H9 (cell line): Measurements from ENCODE around the gene PRKCA. TPM values are rescaled to one million over a fixed set of nuclear protein-coding genes. Genes with fewer than 3 reads are reported as not detected.

Experiments
- DNase-seq: peaks from one replicate; pipeline ENCODE4 v3.0.0-alpha.2; 2017
- H2AFZ ChIP-seq: one replicate; pipeline ENCODE4 v1.6.1; 2013; ENCODE audit warnings: mild to moderate bottlenecking, low read length, control low read depth, moderate library complexity
- H2AK5ac ChIP-seq: 2 replicates; pipeline ENCODE4 v1.6.1; 2013; ENCODE audit warnings: low read length, control low read depth, mixed read lengths; ENCODE audit not compliant: insufficient read length
- H2BK120ac ChIP-seq: one replicate; pipeline ENCODE4 v1.6.1; 2013; ENCODE audit warnings: low read depth, mild to moderate bottlenecking, low read length, control low read depth, inconsistent platforms; ENCODE audit not compliant: poor library complexity, severe bottlenecking
- H2BK12ac ChIP-seq: 2 replicates; pipeline ENCODE4 v1.6.1; 2013; ENCODE audit warnings: low read length, control low read depth, mixed read lengths, low read depth; ENCODE audit not compliant: insufficient read length
- H2BK15ac ChIP-seq: 2 replicates; pipeline ENCODE4 v1.6.1; 2013; ENCODE audit warnings: low read depth, low read length, control low read depth
- H2BK20ac ChIP-seq: one replicate; pipeline ENCODE4 v1.6.1; 2013; ENCODE audit warnings: low read depth, mild to moderate bottlenecking, low read length, control low read depth, inconsistent platforms; ENCODE audit not compliant: poor library complexity, severe bottlenecking
- H2BK5ac ChIP-seq: 2 replicates; pipeline ENCODE4 v1.6.1; 2013; ENCODE audit warnings: low read length, control low read depth, mixed read lengths; ENCODE audit not compliant: insufficient read length
- H3K14ac ChIP-seq: 2 replicates; pipeline ENCODE4 v1.6.1; 2013; ENCODE audit warnings: low read length, control low read depth; ENCODE audit not compliant: insufficient read depth
- H3K18ac ChIP-seq: 2 replicates; pipeline ENCODE4 v1.6.1; 2013; ENCODE audit warnings: low read depth, mild to moderate bottlenecking, mixed read lengths, low read length, control low read depth; ENCODE audit not compliant: insufficient read length
- H3K23ac ChIP-seq: 2 replicates; pipeline ENCODE4 v1.6.1; 2013; ENCODE audit warnings: low read length, control low read depth, mixed read lengths, low read depth; ENCODE audit not compliant: insufficient read length
- H3K23me2 ChIP-seq: 2 replicates; pipeline ENCODE4 v1.6.1; 2013; ENCODE audit warnings: low read depth, mild to moderate bottlenecking, mixed read lengths, low read length, control low read depth; ENCODE audit not compliant: insufficient read length, poor library complexity, severe bottlenecking
- H3K27ac ChIP-seq: 2 replicates; pipeline ENCODE4 v1.5.1; 2013; ENCODE audit warnings: low read length, control low read depth, mixed read lengths, low read depth; ENCODE audit not compliant: insufficient read length
- H3K27me3 ChIP-seq: 2 replicates; pipeline ENCODE4 v1.6.1; 2013; ENCODE audit warnings: low read length, control low read depth, inconsistent platforms; ENCODE audit not compliant: insufficient read depth
- H3K4ac ChIP-seq: 2 replicates; pipeline ENCODE4 v1.6.1; 2013; ENCODE audit warnings: low read depth, mild to moderate bottlenecking, control low read depth, inconsistent platforms, low read length, moderate library complexity
- H3K4me1 ChIP-seq: 2 replicates; pipeline ENCODE4 v1.6.1; 2013; ENCODE audit warnings: low read length, control low read depth, inconsistent platforms; ENCODE audit not compliant: insufficient read depth
- H3K4me2 ChIP-seq: 2 replicates; pipeline ENCODE4 v1.6.1; 2013; ENCODE audit warnings: low read length, control low read depth, mixed read lengths; ENCODE audit not compliant: insufficient read length, insufficient read depth
- H3K56ac ChIP-seq: 2 replicates; pipeline ENCODE4 v1.6.1; 2013; ENCODE audit warnings: low read depth, mild to moderate bottlenecking, mixed read lengths, low read length, control low read depth; ENCODE audit not compliant: insufficient read length
- H3K79me1 ChIP-seq: 2 replicates; pipeline ENCODE4 v1.6.1; 2013; ENCODE audit warnings: low read depth, mild to moderate bottlenecking, moderate library complexity, low read length, control low read depth, inconsistent platforms; ENCODE audit not compliant: insufficient read depth, poor library complexity, severe bottlenecking
- H3K79me2 ChIP-seq: 2 replicates; pipeline ENCODE4 v1.6.1; 2013; ENCODE audit warnings: low read length, control low read depth, inconsistent platforms; ENCODE audit not compliant: insufficient read depth
- H3K9ac ChIP-seq: 2 replicates; pipeline ENCODE4 v1.6.1; 2013; ENCODE audit warnings: low read length, control low read depth, mixed read lengths; ENCODE audit not compliant: insufficient read length; ENCODE audit errors: extremely low read depth
- H3K9me3 ChIP-seq: one replicate; pipeline ENCODE4 v1.6.1; 2013; ENCODE audit warnings: low read depth, low read length, inconsistent platforms; ENCODE audit not compliant: control insufficient read depth
- H3T11ph ChIP-seq: one replicate; pipeline ENCODE4 v1.6.1; 2013; ENCODE audit warnings: mild to moderate bottlenecking, low read length, control low read depth, inconsistent platforms
- H4K20me1 ChIP-seq: one replicate; pipeline ENCODE4 v1.6.1; 2013; ENCODE audit not compliant: control insufficient read depth, insufficient read length, insufficient read depth
- H4K5ac ChIP-seq: 2 replicates; pipeline ENCODE4 v1.6.1; 2013; ENCODE audit warnings: low read depth, mild to moderate bottlenecking, mixed read lengths, low read length, control low read depth; ENCODE audit not compliant: insufficient read length
- H4K8ac ChIP-seq: replicated peaks from 2 replicates; pipeline ENCODE4 v1.6.1; 2013; ENCODE audit warnings: low read length, control low read depth, mixed read lengths, low read depth; ENCODE audit not compliant: insufficient read length
- H4K91ac ChIP-seq: 2 replicates; pipeline ENCODE4 v1.6.1; 2013; ENCODE audit warnings: low read depth, mild to moderate bottlenecking, moderate library complexity, mixed read lengths, low read length, control low read depth; ENCODE audit not compliant: insufficient read length
- H3K27ac Mint-ChIP-seq, 3 experiments: 2 replicates in 2 of 3; 3 replicates in 1 of 3; pipeline ENCODE4 v1.8.0; 2020 to 2021; ENCODE audit warnings: mixed read lengths in 3 of 3, mild to moderate bottlenecking in 1 of 3, moderate library complexity in 1 of 3
- H3K27me3 Mint-ChIP-seq: 2 replicates; pipeline ENCODE4 v1.8.0; 2021; ENCODE audit warnings: low read depth, mild to moderate bottlenecking, moderate library complexity, mixed read lengths
- H3K36me3 Mint-ChIP-seq, 3 experiments: 2 replicates in 2 of 3; 3 replicates in 1 of 3; pipeline ENCODE4 v1.8.0; 2020 to 2021; ENCODE audit warnings: low read depth in 3 of 3, mixed read lengths in 3 of 3; ENCODE audit not compliant: insufficient read depth in 1 of 3
- H3K4me1 Mint-ChIP-seq, 2 experiments: 2 replicates each; pipeline ENCODE4 v1.8.0; 2020; ENCODE audit warnings: mixed read lengths in 2 of 2
- H3K4me3 Mint-ChIP-seq, 2 experiments: 2 replicates in 1 of 2; 3 replicates in 1 of 2; pipeline ENCODE4 v1.8.0; 2020 to 2021; ENCODE audit warnings: mild to moderate bottlenecking in 2 of 2, mixed read lengths in 2 of 2, moderate library complexity in 1 of 2
- H3K9me3 Mint-ChIP-seq, 2 experiments: 2 replicates in 1 of 2; 3 replicates in 1 of 2; pipeline ENCODE4 v1.8.0; 2020; ENCODE audit warnings: mild to moderate bottlenecking in 2 of 2, mixed read lengths in 2 of 2, moderate library complexity in 1 of 2
- WGBS: extraction: QIAGEN DNeasy Blood & Tissue Kit; methylation state at CpG from one replicate; pipeline ENCODE4 v1.1.7; 2013; ENCODE audit warnings: missing lambda C conversion rate, low lambda C conversion rate, mixed read lengths; ENCODE audit not compliant: insufficient read length; ENCODE audit errors: extremely low coverage; 5-methylcytosine and 5-hydroxymethylcytosine counted together
- total RNA-seq: library from RNA; stranded (reverse); gene quantifications from 2 replicates; pipeline ENCODE4 v1.2.1, GENCODE V29; 2021
- TF ChIP-seq, protein P1 (sequence below): fragments of 200-600 bp; sonication (generic); conservative IDR thresholded peaks from 3 replicates; pipeline ENCODE4 v1.8.0; 2021; ENCODE audit warnings: antibody characterized with exemption, mild to moderate bottlenecking

Gene PRKCA
- total RNA-seq, 1 experiment from 2014 or later: 10.5 TPM

DNA sequence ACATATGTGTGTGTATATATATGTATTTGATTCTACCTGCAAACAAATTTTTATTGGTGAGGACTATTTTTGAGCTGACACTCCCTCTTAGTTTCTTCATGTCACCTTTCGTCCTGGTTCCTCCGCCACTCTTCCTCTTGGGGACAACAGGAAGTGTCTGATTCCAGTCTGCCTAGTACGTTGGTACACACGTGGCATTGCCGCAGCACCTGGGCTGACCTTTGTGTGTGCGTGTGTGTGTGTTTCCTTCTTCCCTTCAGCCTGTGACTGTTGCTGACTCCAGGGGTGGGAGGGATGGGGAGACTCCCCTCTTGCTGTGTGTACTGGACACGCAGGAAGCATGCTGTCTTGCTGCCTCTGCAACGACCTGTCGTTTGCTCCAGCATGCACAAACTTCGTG lies 503.2 kb downstream of the PRKCA start:
- H3K9ac ChIP-seq: no peak overlapping the region
- no peaks in the 10 kb centered on the region for H3K27me3 ChIP-seq
- no peak overlapping the region for H3K18ac ChIP-seq
- Mint-ChIP-seq H3K9me3 (no peaks in the 10 kb centered on the region), H3K27me3 (no peaks in the 10 kb centered on the region), H3K4me3 (no peak overlapping the region), H3K4me1 (peaks cover 27 to 33% of the 10 kb centered on the region in 2 experiments), H3K27ac (no peak overlapping the region), H3K36me3 (no peaks in the 10 kb centered on the region; a peak in 2 of 7 replicates)
- no peak for DNase-seq
- H2BK120ac ChIP-seq: no peak overlapping the region
- no peaks in the 10 kb centered on the region for H4K20me1 ChIP-seq
- no peak overlapping the region for H4K8ac ChIP-seq
- H3K23me2 ChIP-seq: no peaks in the 10 kb centered on the region
- H2AFZ ChIP-seq: no peak overlapping the region
- H3K4me1 ChIP-seq: peaks cover 11% of the 10 kb centered on the region; the same call in 1 of the 2 replicates
- H3K79me2 ChIP-seq: no peaks in the 10 kb centered on the region
- no peak overlapping the region for H3K4me2 ChIP-seq
- H2BK12ac ChIP-seq: no peak overlapping the region
- TF ChIP-seq, protein P1, sequence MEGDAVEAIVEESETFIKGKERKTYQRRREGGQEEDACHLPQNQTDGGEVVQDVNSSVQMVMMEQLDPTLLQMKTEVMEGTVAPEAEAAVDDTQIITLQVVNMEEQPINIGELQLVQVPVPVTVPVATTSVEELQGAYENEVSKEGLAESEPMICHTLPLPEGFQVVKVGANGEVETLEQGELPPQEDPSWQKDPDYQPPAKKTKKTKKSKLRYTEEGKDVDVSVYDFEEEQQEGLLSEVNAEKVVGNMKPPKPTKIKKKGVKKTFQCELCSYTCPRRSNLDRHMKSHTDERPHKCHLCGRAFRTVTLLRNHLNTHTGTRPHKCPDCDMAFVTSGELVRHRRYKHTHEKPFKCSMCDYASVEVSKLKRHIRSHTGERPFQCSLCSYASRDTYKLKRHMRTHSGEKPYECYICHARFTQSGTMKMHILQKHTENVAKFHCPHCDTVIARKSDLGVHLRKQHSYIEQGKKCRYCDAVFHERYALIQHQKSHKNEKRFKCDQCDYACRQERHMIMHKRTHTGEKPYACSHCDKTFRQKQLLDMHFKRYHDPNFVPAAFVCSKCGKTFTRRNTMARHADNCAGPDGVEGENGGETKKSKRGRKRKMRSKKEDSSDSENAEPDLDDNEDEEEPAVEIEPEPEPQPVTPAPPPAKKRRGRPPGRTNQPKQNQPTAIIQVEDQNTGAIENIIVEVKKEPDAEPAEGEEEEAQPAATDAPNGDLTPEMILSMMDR: no peak
- H3K4ac ChIP-seq: no peak overlapping the region
- H3K79me1 ChIP-seq: no peaks in the 10 kb centered on the region
- H4K91ac ChIP-seq: no peak overlapping the region
- no peak overlapping the region for H2BK15ac ChIP-seq
- no peak overlapping the region for H4K5ac ChIP-seq
- H2BK20ac ChIP-seq: no peak overlapping the region
- H3K14ac ChIP-seq: peak overlapping the region; percentile 31; the same call in 1 of the 2 replicates
- H3K23ac ChIP-seq: no peak overlapping the region
- H3T11ph ChIP-seq: no peak overlapping the region
- H3K56ac ChIP-seq: no peak overlapping the region
- no peak overlapping the region for H2BK5ac ChIP-seq
- H2AK5ac ChIP-seq: no peak overlapping the region
- no peaks in the 10 kb centered on the region for H3K9me3 ChIP-seq
- no peak overlapping the region for H3K27ac ChIP-seq
- WGBS: no CpG with 5 or more reads among the region's 10 CpGs
